Endodermal cell (in vitro differentiated cells): Measurements from ENCODE around the gene C11orf16. TPM values are rescaled to one million over a fixed set of nuclear protein-coding genes. Genes with fewer than 3 reads are reported as not detected.

Experiments
- DNase-seq: peaks from one replicate; pipeline ENCODE4 v3.0.0-alpha.2; 2017
- H3K27ac ChIP-seq: 2 replicates; pipeline ENCODE4 v1.5.1; 2013; ENCODE audit warnings: mild to moderate bottlenecking, low read depth, low read length, moderate library complexity
- H3K27me3 ChIP-seq: 2 replicates; pipeline ENCODE4 v1.6.1; 2013; ENCODE audit warnings: mild to moderate bottlenecking, low read length, moderate library complexity; ENCODE audit not compliant: insufficient read depth, control insufficient read depth, poor library complexity, severe bottlenecking
- H3K36me3 ChIP-seq: 2 replicates; pipeline ENCODE4 v1.7.0; 2013; ENCODE audit warnings: mild to moderate bottlenecking, low read length, moderate library complexity; ENCODE audit not compliant: control insufficient read depth, insufficient read depth
- H3K4me1 ChIP-seq: one replicate; pipeline ENCODE4 v1.7.0; 2013; ENCODE audit warnings: low read length; ENCODE audit not compliant: control insufficient read depth, insufficient read depth
- H3K4me3 ChIP-seq: 2 replicates; pipeline ENCODE4 v1.5.1; 2013; ENCODE audit warnings: mild to moderate bottlenecking, low read length, moderate library complexity
- H3K9ac ChIP-seq: 2 replicates; pipeline ENCODE4 v1.6.1; 2013; ENCODE audit warnings: mild to moderate bottlenecking, low read length, moderate library complexity; ENCODE audit not compliant: poor library complexity, severe bottlenecking; ENCODE audit errors: extremely low read depth
- H3K9me3 ChIP-seq: 2 replicates; pipeline ENCODE4 v1.6.1; 2013; ENCODE audit warnings: mild to moderate bottlenecking, low read length, moderate library complexity; ENCODE audit not compliant: control insufficient read depth
- H3K27ac Mint-ChIP-seq: 2 replicates; pipeline ENCODE4 v1.8.0; 2020; ENCODE audit warnings: mixed read lengths
- H3K27me3 Mint-ChIP-seq: 2 replicates; pipeline ENCODE4 v1.8.0; 2021; ENCODE audit warnings: mild to moderate bottlenecking, mixed read lengths; ENCODE audit not compliant: insufficient read depth
- H3K36me3 Mint-ChIP-seq: 2 replicates; pipeline ENCODE4 v1.8.0; 2020; ENCODE audit warnings: low read depth, mixed read lengths
- H3K4me1 Mint-ChIP-seq: 2 replicates; pipeline ENCODE4 v1.8.0; 2020; ENCODE audit warnings: mixed read lengths
- H3K4me3 Mint-ChIP-seq: 2 replicates; pipeline ENCODE4 v1.8.0; 2020; ENCODE audit warnings: mild to moderate bottlenecking, moderate library complexity, mixed read lengths
- H3K9me3 Mint-ChIP-seq: 2 replicates; pipeline ENCODE4 v1.8.0; 2020; ENCODE audit warnings: mild to moderate bottlenecking, mixed read lengths
- WGBS, 2 experiments: methylation state at CpG; one replicate each; pipeline versions ENCODE4 v1.1.5 to v1.1.7; 2013; ENCODE audit warnings: missing lambda C conversion rate in 2 of 2, mixed read lengths in 1 of 2; ENCODE audit not compliant: insufficient coverage in 1 of 2, insufficient read length in 1 of 2; 5-methylcytosine and 5-hydroxymethylcytosine counted together
- total RNA-seq, 2 donors: library from RNA; stranded (reverse); fragmentation: NEBNext Ultra II Directional in 1 of 2; extraction: Animal tissue kit (Norgen Biotek cat#: 25700) in 1 of 2; gene quantifications; 2 replicates in 1 of 2; 3 replicates in 1 of 2; pipeline ENCODE4 v1.2.1, GENCODE V29; 2021
- TF ChIP-seq, protein P1 (sequence below): fragments of 200-600 bp; sonication (generic); conservative IDR thresholded peaks from 2 replicates; pipeline ENCODE4 v1.5.0; 2021; ENCODE audit warnings: antibody characterized with exemption, mild to moderate bottlenecking

Gene C11orf16
- total RNA-seq, 2 donors from 2014 or later, result not detected

GRCh38 chr11:8873741-8874405 is 58.9 kb downstream of the C11orf16 start:
- H3K9me3 ChIP-seq, result no peaks in the 10 kb centered on the region
- H3K4me1 ChIP-seq, result peaks cover 7% of the 10 kb centered on the region
- H3K27ac ChIP-seq, result no peak overlapping the region
- H3K4me3 ChIP-seq, result no peak overlapping the region
- Mint-ChIP-seq H3K9me3 (no peaks in the 10 kb centered on the region), H3K4me3 (no peak overlapping the region), H3K4me1 (peaks cover 13% of the 10 kb centered on the region), H3K36me3 (no peaks in the 10 kb centered on the region), H3K27ac (no peak overlapping the region), H3K27me3 (peaks cover 4% of the 10 kb centered on the region)
- H3K9ac ChIP-seq, result no peak overlapping the region
- TF ChIP-seq, protein P1, sequence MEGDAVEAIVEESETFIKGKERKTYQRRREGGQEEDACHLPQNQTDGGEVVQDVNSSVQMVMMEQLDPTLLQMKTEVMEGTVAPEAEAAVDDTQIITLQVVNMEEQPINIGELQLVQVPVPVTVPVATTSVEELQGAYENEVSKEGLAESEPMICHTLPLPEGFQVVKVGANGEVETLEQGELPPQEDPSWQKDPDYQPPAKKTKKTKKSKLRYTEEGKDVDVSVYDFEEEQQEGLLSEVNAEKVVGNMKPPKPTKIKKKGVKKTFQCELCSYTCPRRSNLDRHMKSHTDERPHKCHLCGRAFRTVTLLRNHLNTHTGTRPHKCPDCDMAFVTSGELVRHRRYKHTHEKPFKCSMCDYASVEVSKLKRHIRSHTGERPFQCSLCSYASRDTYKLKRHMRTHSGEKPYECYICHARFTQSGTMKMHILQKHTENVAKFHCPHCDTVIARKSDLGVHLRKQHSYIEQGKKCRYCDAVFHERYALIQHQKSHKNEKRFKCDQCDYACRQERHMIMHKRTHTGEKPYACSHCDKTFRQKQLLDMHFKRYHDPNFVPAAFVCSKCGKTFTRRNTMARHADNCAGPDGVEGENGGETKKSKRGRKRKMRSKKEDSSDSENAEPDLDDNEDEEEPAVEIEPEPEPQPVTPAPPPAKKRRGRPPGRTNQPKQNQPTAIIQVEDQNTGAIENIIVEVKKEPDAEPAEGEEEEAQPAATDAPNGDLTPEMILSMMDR, result no peak
- 90 to 95% methylated on average over 4 to 6 of the region's 6 CpGs for WGBS, 2 experiments
- no peak for DNase-seq
- no peaks in the 10 kb centered on the region for H3K27me3 ChIP-seq
- no peaks in the 10 kb centered on the region for H3K36me3 ChIP-seq

DNA sequence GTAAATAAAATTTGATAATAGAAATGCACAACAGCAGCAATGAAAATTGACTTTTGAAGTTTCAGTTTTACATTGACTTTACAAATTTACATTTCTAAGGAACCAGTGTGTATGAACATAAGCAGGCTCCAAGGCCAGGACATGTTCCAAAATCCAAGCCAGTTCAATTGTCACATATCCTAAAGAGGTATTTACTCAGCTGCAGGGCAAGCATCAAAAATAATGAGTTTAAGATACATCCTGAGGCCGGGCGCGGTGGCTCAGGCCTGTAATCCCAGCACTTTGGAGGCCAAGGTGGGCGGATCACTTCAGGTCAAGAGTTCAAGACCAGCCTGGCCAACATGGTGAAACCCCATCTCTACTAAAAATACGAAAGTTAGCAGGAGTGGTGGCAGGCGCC is 60.8 kb downstream of the C11orf16 start:
- Histone ChIP-seq H3K27ac (no peak overlapping the region), H3K9ac (no peak overlapping the region), H3K27me3 (no peaks in the 10 kb centered on the region), H3K9me3 (no peaks in the 10 kb centered on the region), H3K4me3 (peak overlapping the region; percentile 96), H3K4me1 (peaks cover 9% of the 10 kb centered on the region), H3K36me3 (no peaks in the 10 kb centered on the region)
- no peak for DNase-seq
- Mint-ChIP-seq H3K4me1 (peaks cover 25% of the 10 kb centered on the region), H3K36me3 (no peaks in the 10 kb centered on the region), H3K9me3 (no peaks in the 10 kb centered on the region), H3K27me3 (no peaks in the 10 kb centered on the region), H3K4me3 (peak overlapping the region; percentile 75), H3K27ac (no peak overlapping the region)
- TF ChIP-seq, protein P1, result no peak
- 87 to 90% methylated on average over 5 to 6 of the region's 6 CpGs for WGBS, 2 experiments

DNA sequence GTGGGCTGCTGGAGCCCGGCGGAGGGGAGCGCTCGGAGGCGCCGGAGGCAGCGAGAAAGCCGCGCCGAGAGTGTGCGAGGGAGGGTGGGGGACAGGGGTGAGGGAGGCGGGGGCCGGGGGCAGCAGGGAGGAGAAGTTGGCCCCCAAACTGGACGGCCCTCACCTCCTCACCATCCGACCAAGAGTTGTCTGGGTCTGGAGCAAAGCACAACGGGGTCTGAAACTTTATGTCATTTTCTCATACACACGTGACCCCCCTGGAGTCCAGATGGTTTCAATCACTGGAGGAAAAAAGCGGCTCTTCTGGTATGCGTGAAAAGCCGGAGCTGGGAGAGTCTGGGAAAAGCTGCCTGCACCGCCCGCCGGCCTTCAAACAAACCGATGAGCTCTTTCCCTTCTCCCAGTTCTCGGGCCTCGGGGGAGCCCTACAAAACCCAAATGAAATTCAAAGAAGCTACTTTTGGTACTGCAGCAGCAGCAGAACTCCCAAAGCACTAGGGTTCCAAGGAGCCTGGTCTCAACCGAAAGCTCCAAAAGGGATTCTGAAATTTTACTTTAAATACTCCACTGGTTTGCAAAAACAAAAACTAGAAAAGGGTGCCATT is 61.5 kb downstream of the C11orf16 start:
- Mint-ChIP-seq H3K9me3 (no peaks in the 10 kb centered on the region), H3K27me3 (no peaks in the 10 kb centered on the region), H3K27ac (peak overlapping the region; percentile 72), H3K4me3 (peak overlapping the region; percentile 75), H3K36me3 (no peaks in the 10 kb centered on the region), H3K4me1 (peaks cover 32% of the 10 kb centered on the region)
- Histone ChIP-seq H3K9ac (peak overlapping the region; percentile 57), H3K36me3 (no peaks in the 10 kb centered on the region), H3K27me3 (no peaks in the 10 kb centered on the region), H3K9me3 (no peaks in the 10 kb centered on the region), H3K4me3 (peak overlapping the region; percentile 96), H3K4me1 (peaks cover 13% of the 10 kb centered on the region), H3K27ac (peak overlapping the region; percentile 76)
- peak; percentile 86 for DNase-seq
- 6 to 8% methylated on average over 8 to 20 of the region's 27 CpGs for WGBS, 2 experiments
- TF ChIP-seq, protein P1, result no peak
